ENCODE data around the gene THOP1.

Gene THOP1

GRCh38 chr19:2793126-2793525 lies 7.8 kb downstream of the THOP1 start:
- no peak overlapping the region for H3K4me3 ChIP-seq (replicated peaks; ENCODE audit: low read depth, low read length)
- no peak for TF ChIP-seq CTCF (IDR thresholded peaks at IDR 0.05; ENCODE audit: low read length, missing control alignments)
- DNase-seq (ENCODE audit: low read depth), result no peak

GRCh38 chr19:2793577-2793976 lies 8.3 kb downstream of the THOP1 start:
- DNase-seq (ENCODE audit: low read depth), result no peak
- TF ChIP-seq CTCF (IDR thresholded peaks at IDR 0.05; ENCODE audit: low read length, missing control alignments), result no peak
- no peak overlapping the region for H3K4me3 ChIP-seq (replicated peaks; ENCODE audit: low read depth, low read length)

DNA sequence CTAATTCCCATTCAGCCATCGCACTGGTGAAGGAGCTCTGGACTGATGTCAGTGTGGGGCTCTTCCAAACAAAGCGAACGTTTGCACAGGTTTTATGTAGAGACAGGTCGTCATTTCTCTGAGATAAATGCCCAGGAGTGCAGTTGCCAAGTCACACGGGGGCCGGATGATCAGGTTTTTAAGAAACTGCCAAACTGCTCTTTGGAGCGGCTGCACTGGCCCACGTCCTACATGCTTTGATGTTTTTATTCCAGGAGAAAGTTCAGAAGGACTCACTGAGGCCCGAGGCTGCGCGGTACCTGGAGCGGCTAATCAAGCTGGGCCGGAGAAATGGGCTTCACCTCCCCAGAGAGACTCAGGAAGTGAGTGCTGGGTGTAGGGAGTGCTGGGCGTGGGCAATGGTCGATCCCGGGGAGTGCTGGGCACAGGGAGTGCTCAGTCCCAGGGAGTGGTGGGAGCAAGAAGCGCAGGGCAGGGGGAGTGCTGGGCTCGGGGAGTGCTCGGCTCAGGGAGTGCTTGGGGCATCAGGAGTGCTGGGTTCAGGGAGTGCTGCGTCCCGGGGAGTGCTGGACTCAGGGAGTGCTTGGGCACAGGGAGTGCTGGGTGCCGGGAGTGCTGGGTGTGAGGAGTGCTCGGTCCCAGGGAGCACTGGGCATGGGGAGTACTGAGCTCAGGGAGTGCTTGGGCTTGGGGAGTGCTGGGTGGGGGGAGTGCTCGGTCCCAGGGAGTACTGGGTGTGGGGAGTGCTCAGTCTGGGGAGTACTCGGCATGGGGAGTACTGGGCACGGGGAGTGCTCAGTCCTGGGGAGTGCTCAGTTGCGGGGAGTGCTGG lies 10.7 kb downstream of the THOP1 start:
- TF ChIP-seq CTCF (IDR thresholded peaks at IDR 0.05; ENCODE audit: low read length, missing control alignments), result no peak
- DNase-seq (ENCODE audit: low read depth), result no peak
- no peak overlapping the region for H3K4me3 ChIP-seq (replicated peaks; ENCODE audit: low read depth, low read length)

GRCh38 chr19:2796659-2797266 lies 11.5 kb downstream of the THOP1 start:
- no peak overlapping the region for H3K4me3 ChIP-seq (replicated peaks; ENCODE audit: low read depth, low read length)
- DNase-seq (ENCODE audit: low read depth), result no peak
- TF ChIP-seq CTCF (IDR thresholded peaks at IDR 0.05; ENCODE audit: low read length, missing control alignments), result no peak

GRCh38 chr19:2797280-2797679 lies 12.0 kb downstream of the THOP1 start:
- H3K4me3 ChIP-seq (replicated peaks; ENCODE audit: low read depth, low read length), result no peak overlapping the region
- TF ChIP-seq CTCF (IDR thresholded peaks at IDR 0.05; ENCODE audit: low read length, missing control alignments), result no peak
- DNase-seq (ENCODE audit: low read depth), result no peak

DNA sequence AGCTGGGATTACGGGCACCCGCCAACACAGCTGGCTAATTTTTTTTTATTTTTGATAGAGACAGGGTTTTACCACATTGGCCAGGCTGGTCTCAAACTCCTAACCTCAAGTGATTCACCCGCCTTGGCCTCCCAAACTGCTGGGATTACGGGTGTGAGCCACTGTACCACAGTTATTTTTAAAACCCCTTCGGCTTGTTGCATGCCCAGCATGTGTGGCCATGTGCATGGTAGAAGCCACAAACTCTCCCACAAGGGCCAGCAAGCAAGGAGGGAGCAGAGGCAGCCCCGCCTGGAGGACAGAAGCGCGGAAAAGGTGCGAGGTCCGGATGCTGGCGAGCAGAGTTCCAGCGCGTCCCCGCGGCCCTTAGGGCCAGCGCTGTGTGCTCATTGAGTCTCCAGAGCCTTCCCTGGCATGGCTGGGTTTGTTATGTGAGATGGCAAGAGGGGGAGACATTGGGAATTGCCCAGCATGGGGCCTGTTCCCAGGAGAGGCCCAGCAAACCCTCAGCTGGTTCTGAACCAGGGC lies 12.9 kb downstream of the THOP1 start:
- no peak for TF ChIP-seq CTCF (IDR thresholded peaks at IDR 0.05; ENCODE audit: low read length, missing control alignments)
- no peak for DNase-seq (ENCODE audit: low read depth)
- H3K4me3 ChIP-seq (replicated peaks; ENCODE audit: low read depth, low read length), result no peak overlapping the region
